Renal pelvis (tissue), 4 donors: ENCODE data around the gene KRTAP9-4. TPM values are rescaled to one million over a fixed set of nuclear protein-coding genes. Genes with fewer than 3 reads are reported as not detected.
"Not testable (repeated sequence)": the region's sequence is repeated elsewhere in the genome, so short reads cannot be mapped to it uniquely, and the experiment has no call there.

Source experiments
- DNase-seq: peaks from one replicate; pipeline ENCODE4 v3.0.0-alpha.2; 2013
- polyA plus RNA-seq, 3 donors: library from polyadenylated mRNA; unstranded; fragments of 120-200 nt; gene quantifications; one replicate each; pipeline ENCODE4 v1.2.1, GENCODE V29; 2013; ENCODE audit not compliant: insufficient read length in 3 of 3

The KRTAP9-4 gene
- polyA plus RNA-seq, 3 donors, result not detected

DNA sequence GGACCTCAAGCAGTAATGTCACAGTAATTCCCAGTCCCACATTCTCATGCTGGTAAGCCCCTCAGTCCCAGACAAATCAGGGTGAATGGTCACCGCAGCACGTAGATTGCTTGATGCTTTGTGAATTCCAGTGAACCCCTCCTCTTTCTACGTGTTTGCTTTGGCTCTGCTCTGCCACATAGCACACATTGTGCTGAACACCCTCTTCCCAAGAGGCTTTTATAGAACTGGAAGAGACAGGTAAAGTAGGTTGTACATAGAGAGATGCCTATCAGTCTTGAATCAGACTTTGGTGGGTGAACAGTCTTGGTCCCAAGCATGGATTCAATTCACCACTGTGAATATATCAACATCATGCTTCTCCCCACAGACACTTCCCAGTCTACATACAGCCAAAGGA is 15.1 kb downstream of the KRTAP9-4 start:
- no peak for DNase-seq

DNA sequence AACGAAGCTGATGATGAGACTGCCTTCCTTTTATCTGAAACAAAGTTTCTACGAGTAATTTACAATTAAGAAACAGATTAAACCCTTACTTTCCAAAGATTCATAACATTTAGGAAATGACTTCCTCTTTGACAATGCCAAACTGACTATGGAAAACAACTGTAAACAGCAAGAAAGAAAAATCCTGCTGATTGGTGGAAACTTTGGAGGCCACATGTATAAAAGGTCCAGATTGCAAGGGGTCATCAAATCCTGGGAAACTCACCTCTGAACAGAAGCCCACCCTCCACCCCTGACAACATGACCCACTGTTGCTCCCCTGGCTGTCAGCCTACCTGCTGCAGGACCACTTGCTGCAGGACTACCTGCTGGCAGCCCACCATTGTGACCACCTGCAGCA is 15.6 kb downstream of the KRTAP9-4 start, which contains the start of gene KRTAP9-6:
Gene KRTAP9-6, plus strand, starts transcription at position 301 of the 400 bp plus-strand sequence. Its CDS starts 0 bp downstream, at position 301.
- DNase-seq, result no peak

DNA sequence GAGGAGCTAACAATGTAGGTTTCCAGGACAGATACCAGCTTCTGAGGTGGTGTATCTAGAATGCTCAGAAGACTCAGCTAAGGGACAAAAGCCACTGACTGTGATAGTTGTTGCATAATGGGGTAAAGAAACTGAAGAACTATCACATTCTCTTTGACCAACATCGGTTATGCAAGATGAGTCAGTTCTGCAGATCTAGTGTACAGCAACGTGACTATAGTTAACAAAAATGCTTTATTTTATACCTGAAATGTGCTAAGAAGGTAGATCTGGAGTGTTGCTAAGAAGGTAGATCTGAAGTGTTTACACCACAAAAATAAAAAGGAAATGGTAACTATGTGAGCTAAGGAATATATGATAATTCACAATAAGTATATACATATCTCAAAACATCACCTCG is 18.2 kb downstream of the KRTAP9-4 start:
- DNase-seq, result no peak

DNA sequence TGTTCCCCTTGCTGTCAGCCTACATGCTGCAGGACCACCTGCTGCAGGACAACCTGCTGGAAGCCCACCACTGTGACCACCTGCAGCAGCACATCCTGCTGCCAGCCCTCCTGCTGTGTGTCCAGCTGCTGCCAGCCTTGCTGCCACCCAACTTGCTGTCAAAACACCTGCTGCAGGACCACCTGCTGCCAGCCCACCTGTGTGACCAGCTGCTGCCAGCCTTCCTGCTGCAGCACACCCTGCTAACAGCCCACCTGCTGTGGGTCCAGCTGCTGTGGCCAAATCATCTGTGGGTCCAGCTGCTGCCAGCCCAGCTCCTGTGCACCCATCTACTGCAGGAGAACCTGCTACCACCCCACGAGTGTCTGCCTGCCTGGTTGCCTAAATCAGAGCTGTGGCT is 21.8 kb downstream of the KRTAP9-4 start:
- not testable (repeated sequence) for DNase-seq

DNA sequence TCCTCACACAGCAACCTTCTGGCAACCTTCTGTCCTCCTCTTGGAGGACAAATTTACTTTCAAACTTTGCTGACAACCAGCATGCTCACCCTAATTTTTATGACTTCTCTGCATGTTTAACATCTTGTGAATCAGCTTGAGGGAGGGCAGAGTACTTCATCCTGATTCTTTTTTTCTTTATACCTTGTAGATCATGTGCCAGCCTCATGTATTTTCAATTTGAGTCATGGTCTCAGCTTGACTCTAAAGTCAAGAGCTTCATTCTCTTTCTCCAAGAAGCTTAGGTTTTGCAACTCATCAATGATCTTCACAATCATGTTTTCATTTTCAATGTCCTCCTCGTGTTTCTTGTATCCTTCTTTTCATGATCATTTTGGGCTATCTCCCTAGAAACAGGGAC is 22.4 kb downstream of the KRTAP9-4 start:
- no peak for DNase-seq

DNA sequence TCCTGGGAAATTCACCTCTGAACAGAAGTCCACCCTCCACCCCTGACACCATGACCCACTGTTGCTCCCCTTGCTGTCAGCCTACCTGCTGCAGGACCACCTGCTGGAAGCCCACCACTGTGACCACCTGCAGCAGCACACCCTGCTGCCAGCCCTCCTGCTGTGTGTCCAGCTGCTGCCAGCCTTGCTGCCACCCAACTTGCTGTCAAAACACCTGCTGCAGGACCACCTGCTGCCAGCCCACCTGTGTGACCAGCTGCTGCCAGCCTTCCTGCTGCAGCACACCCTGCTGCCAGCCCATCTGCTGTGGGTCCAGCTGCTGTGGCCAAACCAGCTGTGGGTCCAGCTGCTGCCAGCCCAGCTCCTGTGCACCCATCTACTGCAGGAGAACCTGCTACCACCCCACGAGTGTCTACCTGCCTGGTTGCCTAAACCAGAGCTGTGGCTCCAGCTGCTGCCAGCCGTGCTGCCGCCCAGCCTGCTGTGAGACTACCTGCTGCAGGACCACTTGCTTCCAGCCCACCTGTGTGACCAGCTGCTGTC is 26.2 kb downstream of the KRTAP9-4 start, which contains the start of gene KRTAP9-7:
Gene KRTAP9-7, plus strand, starts transcription at position 51 of the 543 bp plus-strand sequence. Its CDS starts 0 bp downstream, at position 51.
- not testable (repeated sequence) for DNase-seq

DNA sequence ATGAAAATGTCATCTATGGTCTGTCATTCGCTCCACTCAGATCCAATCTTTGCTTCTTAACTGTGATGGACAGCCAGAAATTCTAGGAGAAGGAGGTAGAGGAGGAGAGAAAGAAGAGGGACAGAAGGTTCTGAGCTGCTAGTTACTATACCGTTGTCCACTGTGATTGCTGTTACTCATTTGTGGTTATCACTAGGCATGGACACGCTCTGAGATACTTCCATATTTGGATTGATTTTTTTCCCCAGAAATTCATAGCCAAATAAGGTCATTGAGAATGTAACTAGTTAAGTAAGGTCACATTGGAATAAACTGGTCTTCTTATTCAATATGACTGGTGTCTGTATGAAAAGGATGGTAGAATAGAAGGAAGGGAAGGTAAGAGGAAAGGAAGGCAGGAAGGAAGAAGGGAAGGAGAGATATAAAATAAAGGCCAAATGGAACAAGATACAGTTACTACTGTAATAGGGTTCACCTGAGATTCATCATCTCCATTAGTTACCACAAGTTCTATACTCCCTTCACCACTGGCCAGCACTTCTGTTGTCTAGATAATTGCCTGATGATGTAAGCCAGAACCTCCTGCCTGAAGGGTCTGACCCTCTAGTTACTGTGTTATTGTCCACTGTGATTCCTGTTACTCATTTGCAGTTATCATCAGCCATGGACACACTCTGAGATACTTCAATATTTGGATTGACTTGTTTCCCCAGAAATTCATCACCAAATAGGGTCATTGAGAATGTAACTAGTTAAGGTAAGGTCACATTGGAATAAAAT is 28.9 kb downstream of the KRTAP9-4 start:
- no peak for DNase-seq

DNA sequence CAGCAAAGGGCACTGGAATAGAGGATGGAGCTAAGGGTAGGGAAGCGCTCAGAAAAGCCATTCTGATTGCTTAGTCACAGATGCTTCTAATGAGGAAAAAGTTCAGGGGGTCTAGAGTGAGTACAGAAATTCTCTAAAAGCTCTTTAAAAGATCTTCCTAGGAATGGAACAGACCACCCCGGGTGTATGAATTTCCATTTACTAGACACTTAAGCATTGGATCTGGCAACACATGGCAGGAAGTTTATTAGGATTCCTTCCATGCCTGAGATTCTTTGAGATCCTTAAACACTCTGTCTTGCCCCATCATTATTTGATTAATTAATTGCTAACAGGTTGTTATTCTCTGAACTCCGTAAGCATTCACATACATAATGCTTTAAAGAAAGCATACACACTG is 34.6 kb downstream of the KRTAP9-4 start:
- no peak for DNase-seq

DNA sequence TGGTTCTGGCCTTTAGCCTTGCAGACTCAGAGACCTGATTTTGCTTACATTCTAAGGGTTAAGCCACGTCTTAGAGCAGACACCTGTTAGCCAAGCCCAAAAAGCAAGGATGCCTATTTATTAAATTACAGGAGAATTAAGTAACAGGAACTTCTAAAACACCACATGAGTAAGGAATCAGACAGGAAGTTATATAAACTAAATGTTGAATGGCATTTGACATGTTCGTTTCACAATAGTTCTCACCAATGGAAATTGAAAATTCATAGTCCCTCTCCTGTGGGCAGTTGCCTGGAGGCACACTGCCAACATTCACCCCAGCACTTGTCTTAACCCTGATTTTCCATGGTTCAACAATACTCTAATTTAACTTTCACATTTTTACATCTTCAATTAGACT is 35.1 kb downstream of the KRTAP9-4 start:
- no peak for DNase-seq

DNA sequence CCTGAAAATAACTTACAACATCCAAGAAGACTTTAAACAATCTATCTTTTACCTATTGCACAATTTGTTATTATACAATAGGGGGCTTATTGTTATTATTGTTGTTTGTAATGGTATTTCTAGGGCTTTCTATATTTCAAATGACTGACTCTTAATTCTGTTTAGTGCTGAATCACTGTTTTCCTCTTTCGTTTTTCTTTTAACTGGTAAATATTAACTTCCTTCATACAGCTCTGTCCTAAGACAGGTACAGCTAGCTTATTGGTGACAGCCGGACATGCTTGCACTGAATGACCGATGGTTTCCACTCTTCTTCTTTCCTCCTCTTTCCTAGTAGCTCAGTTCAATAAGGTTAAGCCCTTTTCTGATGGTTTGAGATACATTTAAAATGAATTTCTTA is 37.6 kb downstream of the KRTAP9-4 start:
- DNase-seq, result no peak

DNA sequence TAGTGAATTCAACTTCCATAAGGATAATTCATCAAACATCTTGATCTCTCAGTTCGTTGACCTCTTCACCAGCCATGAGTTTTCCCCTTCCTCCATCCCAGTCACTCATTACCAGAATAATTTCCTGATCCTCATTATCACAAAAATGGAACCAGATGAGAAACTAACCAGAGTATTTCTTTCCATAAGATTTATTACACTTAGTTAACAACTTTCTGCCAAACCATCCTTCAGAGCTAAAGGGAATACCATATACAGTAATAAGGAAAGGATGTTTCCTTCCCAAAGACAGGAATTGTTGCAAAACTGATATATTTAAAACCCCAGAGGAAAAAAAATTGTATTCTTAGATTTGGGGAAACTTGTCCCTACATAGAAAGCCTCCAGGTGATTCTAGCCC is 44.5 kb downstream of the KRTAP9-4 start:
- no peak for DNase-seq

DNA sequence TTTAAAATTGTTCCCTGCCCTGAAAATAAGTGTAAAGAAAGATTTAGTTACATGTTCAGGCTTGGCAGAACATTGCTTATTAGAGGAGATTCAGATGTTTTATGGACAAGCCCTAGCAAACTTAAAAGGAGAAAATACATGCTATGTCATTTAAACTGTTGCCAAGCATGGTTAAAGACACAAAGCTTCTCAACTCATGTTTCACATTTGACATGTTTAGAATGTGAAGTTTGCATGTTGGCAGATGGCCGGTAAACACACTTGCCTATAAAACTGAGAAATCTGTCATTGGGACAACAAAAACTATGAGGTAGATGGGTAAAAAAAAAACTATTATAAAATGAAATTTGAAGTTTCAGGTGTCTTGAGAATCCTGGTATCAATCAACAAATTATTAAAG is 47.4 kb downstream of the KRTAP9-4 start:
- DNase-seq, result peak; percentile 10

DNA sequence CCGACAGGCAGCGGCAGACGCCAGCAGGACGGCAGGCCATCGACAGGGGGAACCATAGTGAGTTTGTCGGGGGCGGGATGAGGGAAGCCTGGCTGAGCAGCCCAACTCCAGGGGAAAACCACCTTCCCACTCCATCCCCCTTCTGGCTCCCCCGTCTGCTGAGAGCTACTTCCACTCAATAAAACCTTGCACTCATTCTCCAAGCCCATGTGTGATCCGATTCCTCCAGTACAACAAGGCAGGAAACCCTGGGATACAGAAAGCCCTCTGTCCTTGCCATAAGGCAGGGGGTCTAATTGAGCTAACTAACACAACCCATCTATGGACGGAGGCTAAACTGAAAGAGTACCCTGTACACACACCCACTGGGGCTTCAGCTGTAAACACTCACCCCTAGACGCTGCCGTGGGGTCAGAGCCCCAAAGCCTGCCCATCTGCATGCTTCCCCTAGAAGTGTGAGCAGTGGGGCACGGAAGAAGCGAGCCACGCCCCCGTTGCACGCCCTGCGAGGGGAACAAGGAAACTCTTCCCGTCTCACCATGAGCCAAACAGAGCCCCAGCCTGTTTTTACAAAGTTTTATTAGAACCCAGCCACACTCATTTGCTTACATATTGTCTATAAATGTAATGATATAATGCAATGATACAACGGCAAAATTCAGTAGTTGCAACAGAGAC is 49.1 kb downstream of the KRTAP9-4 start:
- no peak for DNase-seq

Other genes starting within 250 kb of the KRTAP9-4 start
- not detected for gene KRTAP3-2, start 249.8 kb upstream of the KRTAP9-4 start, polyA plus RNA-seq
- not detected for gene KRTAP3-1, start 240.6 kb upstream of the KRTAP9-4 start, polyA plus RNA-seq
- gene KRTAP1-5, start 222.5 kb upstream of the KRTAP9-4 start, polyA plus RNA-seq, result not detected
- gene KRTAP1-4, start 219.5 kb upstream of the KRTAP9-4 start, polyA plus RNA-seq, result not detected
- gene KRTAP1-3, start 214.8 kb upstream of the KRTAP9-4 start, polyA plus RNA-seq, result not detected
- gene KRTAP1-1, start 208.2 kb upstream of the KRTAP9-4 start, polyA plus RNA-seq, result not detected
- not detected for gene KRTAP2-1, start 202.4 kb upstream of the KRTAP9-4 start, polyA plus RNA-seq
- gene KRTAP2-2, start 194.5 kb upstream of the KRTAP9-4 start, polyA plus RNA-seq, result not detected
- gene KRTAP2-3, start 189.6 kb upstream of the KRTAP9-4 start, polyA plus RNA-seq, result not detected
- not detected for gene KRTAP2-4, start 183.8 kb upstream of the KRTAP9-4 start, polyA plus RNA-seq
- gene KRTAP4-7, start 165.5 kb upstream of the KRTAP9-4 start, polyA plus RNA-seq, result not detected
- not detected for gene KRTAP4-8, start 151.5 kb upstream of the KRTAP9-4 start, polyA plus RNA-seq
- gene KRTAP4-16, start 147.5 kb upstream of the KRTAP9-4 start, polyA plus RNA-seq, result not detected
- not detected for gene KRTAP4-9, start 144.3 kb upstream of the KRTAP9-4 start, polyA plus RNA-seq
- not detected for gene KRTAP4-11, start 131.3 kb upstream of the KRTAP9-4 start, polyA plus RNA-seq
- gene KRTAP4-12, start 125.5 kb upstream of the KRTAP9-4 start, polyA plus RNA-seq, result not detected
- gene KRTAP4-6, start 109.1 kb upstream of the KRTAP9-4 start, polyA plus RNA-seq, result not detected
- not detected for gene KRTAP4-5, start 99.9 kb upstream of the KRTAP9-4 start, polyA plus RNA-seq
- not detected for gene KRTAP4-4, start 88.9 kb upstream of the KRTAP9-4 start, polyA plus RNA-seq
- not detected for gene KRTAP4-3, start 81.5 kb upstream of the KRTAP9-4 start, polyA plus RNA-seq
- not detected for gene KRTAP4-2, start 71.5 kb upstream of the KRTAP9-4 start, polyA plus RNA-seq
- gene KRTAP4-1, start 64.8 kb upstream of the KRTAP9-4 start, polyA plus RNA-seq, result not detected
- not detected for gene KRTAP9-1, start 59.8 kb upstream of the KRTAP9-4 start, polyA plus RNA-seq
- gene KRTAP9-2, start 23.0 kb upstream of the KRTAP9-4 start, polyA plus RNA-seq, result not detected
- gene KRTAP9-3, start 17.2 kb upstream of the KRTAP9-4 start, polyA plus RNA-seq, result not detected
- gene KRTAP9-8, start 11.7 kb upstream of the KRTAP9-4 start, polyA plus RNA-seq, result not detected
- gene KRTAP9-9, start 5.7 kb downstream of the KRTAP9-4 start, polyA plus RNA-seq, result not detected
- under 1 TPM in 2 of 3 donors, not detected in 1; 0.09 to 0.22 TPM for gene KRTAP9-6, start 15.7 kb downstream of the KRTAP9-4 start, polyA plus RNA-seq
- not detected for gene KRTAP9-7, start 26.0 kb downstream of the KRTAP9-4 start, polyA plus RNA-seq
- not detected for gene KRTAP29-1, start 53.2 kb downstream of the KRTAP9-4 start, polyA plus RNA-seq
- gene KRTAP16-1, start 59.6 kb downstream of the KRTAP9-4 start, polyA plus RNA-seq, result not detected
- gene KRTAP17-1, start 66.0 kb downstream of the KRTAP9-4 start, polyA plus RNA-seq, result not detected
- gene KRT33A, start 101.1 kb downstream of the KRTAP9-4 start, polyA plus RNA-seq, result under 1 TPM in 1 of 3 donors, not detected in 2; 0.18 TPM
- gene KRT33B, start 120.1 kb downstream of the KRTAP9-4 start, polyA plus RNA-seq, result not detected
- not detected for gene KRT34, start 132.6 kb downstream of the KRTAP9-4 start, polyA plus RNA-seq
- not detected for gene KRT31, start 147.9 kb downstream of the KRTAP9-4 start, polyA plus RNA-seq
- not detected for gene KRT37, start 174.9 kb downstream of the KRTAP9-4 start, polyA plus RNA-seq
- not detected for gene KRT38, start 191.3 kb downstream of the KRTAP9-4 start, polyA plus RNA-seq
- gene KRT32, start 217.7 kb downstream of the KRTAP9-4 start, polyA plus RNA-seq, result not detected
- under 1 TPM in 1 of 3 donors, not detected in 2; 0.04 TPM for gene KRT35, start 231.5 kb downstream of the KRTAP9-4 start, polyA plus RNA-seq
- gene KRT36, start 240.2 kb downstream of the KRTAP9-4 start, polyA plus RNA-seq, result not detected